SIG-M5 (cell line): Measurements from ENCODE around the gene DOCK8.
"Not testable (repeated sequence)": the region's sequence is repeated elsewhere in the genome, so short reads cannot be mapped to it uniquely, and the experiment has no call there.

Experiments
- DNase-seq: peaks from one replicate; lab custom pipeline; 2025; lab: John Stamatoyannopoulos, UW

Gene DOCK8

DNA sequence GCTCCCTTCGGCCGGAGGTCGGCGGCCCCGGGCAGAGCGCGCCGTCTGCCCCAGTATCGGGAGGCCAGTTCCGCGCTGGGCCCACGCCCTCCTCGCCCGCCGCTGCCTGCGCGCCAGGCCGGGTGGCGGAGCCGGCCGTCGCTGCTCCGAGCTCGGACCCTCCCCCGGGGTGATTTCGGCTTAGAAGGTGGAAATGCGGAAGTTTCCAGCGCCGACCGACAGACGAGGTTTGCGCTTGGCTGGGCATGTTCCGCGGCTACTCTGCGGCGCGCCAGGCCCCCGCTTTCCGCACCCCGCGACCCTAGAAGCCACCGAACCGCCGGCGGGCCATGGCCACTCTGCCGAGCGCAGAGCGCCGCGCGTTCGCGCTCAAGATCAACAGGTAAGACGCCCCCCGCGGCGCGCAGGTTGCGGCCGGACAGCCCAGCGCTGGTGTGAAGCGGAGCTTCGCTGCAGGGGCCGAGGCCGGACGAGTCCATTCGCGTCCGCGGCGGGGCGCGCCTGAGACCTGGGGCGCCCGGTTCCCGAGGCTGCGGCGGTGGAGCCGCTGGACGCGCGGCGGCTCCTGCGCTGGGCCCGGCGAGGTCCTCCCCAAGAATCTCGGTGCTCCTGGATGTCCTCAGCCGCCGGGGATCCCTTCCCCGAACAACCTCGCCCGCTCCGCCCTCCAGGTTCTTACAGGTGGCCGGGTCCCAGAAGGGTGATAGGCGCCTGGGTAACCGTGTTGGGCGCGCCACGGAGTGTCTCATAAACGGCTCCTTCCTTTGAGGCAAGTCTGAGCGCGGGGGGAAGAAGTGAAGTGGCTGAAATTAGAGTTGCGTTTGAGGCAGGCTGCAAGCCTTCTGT, at the start of gene DOCK8:
Gene DOCK8, plus strand, starts transcription at position 218 of the 846 bp plus-strand sequence. Its CDS starts 112 bp downstream, at position 330.
- peak; percentile 13 for DNase-seq

DNA sequence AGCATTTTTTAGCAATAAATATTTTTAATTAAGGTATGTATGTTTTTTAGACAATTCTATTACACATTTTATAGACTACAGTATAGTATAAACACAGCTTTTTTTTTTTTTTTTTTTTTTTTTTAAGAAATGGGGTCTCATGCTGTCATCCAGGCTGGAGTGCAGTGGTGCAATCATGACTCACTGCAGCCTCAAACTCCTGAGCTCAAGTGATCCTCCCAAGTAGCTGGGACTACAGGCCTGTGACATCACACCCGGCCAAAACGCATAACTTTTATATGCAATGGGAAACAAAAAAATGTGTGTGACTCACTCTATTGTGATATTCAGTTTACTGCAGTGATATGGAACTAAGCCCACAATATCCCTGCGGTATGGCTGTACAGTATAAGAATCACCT, 44.9 kb upstream of the DOCK8 start:
- DNase-seq, result not testable (repeated sequence)

DNA sequence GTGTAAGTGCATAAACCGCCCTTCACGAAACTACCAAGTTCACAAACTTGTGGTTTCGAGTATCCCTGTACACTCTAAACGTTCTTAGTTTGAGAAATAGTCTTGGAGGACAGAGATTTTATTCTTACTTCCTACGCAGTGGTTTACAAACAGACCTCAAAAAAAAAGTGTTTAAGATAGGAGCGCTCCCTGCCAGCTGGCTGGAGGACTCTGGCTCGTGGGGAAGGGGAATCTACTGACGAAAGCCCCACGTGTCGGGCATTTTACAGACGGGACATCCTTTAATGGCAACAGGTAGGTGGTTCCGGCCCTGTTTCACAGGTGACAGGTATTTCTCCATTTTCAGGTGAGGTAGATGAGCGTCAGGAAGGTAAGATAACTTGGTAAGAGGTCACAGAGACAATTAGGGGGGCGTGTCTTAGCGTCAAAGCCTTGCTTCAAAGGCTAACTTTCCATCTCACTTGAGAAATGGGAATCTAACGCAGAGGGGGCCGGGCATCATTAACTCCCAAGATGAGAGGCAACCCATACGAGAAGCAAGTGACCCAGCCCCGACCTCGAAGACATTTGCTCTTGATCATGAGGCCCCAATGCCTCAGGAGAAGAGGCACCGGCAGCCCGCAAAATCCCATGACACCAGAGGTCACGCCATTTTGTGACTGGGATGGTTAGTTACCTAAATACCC, 36.4 kb upstream of the DOCK8 start:
- DNase-seq, result not testable (repeated sequence)

DNA sequence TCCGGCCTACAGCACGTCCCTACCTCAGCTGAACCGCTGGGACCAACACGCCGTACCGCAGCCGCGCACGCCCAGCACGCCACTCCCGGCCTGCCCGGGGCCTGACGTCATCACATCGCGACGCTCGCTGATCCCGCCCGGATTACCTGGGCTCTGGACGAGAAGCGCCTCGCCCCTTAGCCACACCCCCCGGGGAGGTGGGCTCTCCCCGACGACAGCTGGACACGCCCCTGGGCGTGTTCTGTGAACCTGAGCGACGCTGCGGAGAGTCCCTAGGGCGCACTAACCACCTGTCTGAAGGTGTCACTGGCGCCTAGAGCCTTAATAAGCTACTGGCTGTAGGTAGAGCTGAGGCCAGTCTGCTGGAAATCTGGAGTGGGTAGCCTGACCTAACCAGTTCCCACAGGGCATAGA, 35.7 kb upstream of the DOCK8 start, which contains the start of gene ZNG1A:
Gene ZNG1A, minus strand, starts transcription at position 87 of the 414 bp plus-strand sequence. CDS start 87 bp downstream, outside the sequence.
- not testable (repeated sequence) for DNase-seq

DNA sequence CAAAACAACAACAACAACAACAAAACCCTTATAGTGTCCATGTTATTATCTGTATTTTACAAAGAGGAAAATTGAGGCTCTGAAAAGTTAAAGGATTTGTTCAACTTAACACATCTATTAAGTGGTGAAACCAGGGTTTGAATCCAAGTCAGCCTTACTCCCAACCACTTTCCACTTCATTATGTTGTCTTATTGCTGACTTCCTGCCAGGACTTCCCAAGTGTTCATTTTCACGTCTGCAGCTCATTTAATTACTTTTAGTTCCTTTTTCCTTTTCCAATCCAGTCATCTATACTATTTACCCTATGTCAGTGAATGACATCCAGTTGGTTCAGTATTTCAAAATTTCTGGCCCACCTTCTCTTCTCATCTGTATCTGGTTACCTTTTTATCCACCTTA, 15.1 kb upstream of the DOCK8 start:
- DNase-seq, result not testable (repeated sequence)

DNA sequence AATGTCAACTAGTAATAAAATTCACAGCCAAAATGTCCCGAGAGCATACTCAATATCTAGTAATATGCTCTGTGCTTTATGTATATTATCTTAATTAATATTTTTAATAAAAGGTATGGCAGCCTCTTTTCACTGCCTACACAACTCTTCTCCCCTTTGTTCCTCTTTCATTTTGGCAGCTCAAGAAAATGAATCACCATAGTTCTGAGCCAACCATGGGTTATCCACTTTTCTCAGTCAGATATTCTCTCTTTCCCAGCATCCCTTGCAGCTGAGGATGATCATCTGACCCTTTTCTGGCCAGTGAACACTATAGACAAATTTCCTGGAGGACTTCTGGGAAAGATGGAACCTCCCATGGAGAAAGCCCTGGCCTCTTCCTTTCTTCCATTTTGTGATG, 8.2 kb upstream of the DOCK8 start:
- no peak for DNase-seq

DNA sequence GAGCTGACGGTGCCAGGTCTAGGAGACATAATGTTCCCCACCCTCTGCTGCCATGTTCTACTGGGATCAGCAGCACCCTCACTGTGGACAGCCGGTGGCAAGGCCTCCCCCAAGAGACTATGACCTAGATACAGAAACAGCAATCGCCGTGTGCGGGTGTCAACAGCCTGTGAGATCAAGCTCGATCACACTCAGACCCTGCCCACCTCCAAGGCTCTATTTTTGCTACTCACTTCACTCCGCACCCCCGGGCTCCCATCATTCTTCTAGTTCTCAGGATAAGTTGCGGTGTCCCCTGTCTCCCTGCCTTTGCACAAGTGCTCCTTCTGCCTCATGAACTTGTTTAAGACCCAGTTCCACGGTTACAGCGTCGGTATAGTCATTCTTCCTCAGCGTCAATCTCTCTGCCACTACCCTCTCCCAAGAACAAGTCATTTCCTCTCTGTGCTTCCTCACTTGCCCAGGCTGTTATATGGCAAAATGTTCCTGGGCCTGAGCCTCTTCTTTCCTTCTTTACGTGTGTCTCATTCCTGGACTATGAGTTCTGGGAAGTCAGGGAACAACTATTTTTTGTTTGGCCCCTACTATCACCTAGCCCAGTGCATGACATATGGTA, 5.4 kb upstream of the DOCK8 start:
- DNase-seq, result no peak

DNA sequence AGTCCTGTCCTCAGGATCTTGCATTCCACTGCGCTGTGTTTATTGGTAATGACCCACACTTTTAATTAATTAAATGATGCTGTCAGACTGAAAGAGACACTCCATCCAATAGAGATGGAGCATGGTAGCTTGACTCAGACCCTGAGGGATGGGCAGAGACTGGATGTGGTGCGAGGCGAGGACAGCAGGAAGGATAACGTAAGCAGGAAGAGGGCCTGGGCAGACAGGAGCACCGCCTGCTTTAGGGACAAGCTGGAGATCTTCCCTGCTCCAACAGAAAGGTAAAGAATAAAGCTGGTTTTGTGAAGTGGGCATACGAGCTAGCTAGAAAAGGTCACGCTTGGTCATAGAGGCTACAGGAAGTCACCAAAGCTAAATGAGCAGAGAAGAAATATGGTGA, 3.6 kb upstream of the DOCK8 start:
- no peak for DNase-seq

DNA sequence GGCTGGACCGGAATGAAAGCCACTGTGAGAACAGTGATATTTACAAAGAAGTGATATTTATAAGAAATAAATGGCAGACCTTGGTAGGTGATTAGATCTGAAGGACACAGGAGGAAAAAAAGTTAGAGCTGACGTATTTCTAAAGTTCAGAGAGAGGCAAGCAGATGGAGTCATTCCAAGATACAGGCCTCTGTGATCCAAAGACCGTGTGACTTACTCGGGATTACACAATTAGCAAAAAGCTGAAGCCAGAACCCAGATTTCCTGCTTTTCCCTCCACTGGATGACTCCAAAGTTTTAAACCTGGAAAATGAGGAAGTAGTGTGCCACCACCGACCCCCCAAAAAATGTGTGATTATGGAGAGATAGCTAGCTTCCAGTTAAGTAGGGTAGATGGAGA, 3.1 kb upstream of the DOCK8 start:
- DNase-seq, result no peak

DNA sequence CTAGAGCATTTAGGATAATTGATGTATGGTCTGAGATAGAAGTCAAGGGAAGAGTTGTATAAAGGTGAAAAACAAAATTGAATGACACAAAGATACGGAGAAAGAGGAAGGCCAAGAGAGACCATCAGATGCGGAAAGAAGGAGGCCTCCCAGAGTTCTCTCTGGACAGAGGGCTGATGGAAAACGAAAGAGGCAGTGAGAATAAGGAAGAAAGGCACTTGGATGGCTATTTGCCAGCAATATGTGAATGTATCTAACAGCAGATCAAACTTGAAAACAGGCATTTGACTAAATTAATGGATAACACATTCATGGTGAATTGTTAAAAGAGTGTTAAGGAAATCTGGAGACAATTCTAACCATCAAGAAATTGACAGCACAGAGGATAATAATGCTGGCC, 2.4 kb upstream of the DOCK8 start:
- DNase-seq, result peak; percentile 6

DNA sequence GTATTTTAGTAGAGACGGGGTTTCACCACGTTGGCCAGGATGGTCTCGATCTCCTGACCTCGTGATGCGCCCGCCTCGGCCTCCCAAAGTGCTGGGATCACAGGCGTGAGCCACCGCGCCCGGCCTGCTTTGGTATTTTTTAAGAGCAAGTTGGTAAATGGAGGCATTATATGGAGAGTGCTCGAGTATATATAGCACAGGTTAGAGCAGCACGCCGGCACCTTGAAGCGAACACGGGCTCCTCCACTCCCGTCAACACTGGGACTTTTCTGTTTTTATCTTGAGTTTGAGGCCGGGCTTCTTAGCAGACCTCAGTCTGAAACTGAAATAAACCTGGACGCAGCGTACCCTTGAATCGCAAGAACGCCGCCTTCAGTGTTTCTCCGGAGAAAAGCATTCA, 764 bp upstream of the DOCK8 start:
- not testable (repeated sequence) for DNase-seq

DNA sequence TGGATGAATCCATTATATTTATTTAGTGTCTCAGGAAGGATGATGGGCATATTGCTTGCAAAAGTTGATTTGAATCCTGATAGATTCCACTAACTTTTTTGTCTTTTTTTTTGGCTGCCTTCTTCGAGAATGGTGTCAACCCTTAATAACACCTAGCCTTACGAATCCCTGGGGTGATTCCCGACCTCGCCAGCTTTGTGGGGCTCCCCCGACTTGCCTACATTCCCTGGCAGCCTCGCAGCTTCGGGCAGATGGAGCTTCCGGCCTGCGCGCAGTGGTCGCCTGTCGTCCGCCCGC, 366 bp upstream of the DOCK8 start:
- DNase-seq, result no peak

DNA sequence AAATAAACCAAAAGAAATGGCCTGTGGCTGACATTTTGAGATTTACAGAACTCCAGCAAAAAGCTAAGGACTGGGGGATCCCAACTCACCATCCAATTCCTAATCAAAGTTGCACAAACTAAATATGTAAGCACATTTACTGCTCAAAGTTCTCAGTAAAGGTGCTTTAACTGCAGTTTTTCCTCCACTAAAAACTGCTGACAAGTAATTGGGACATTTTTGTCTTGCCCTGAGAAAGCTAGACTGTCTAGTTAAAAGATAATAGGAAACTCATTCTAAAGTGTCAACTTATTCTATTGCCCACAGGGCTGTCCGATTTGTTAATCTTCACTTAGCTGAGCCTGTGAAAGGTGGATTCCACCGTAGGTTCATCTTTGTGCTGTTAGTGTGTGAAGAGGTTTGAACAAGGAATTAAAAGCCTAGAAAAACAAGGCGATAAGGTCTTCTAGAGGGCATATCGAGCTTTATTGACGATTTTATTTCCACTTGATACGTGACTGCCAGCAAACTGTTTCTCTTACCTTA, 1.0 kb downstream of the DOCK8 start:
- no peak for DNase-seq

DNA sequence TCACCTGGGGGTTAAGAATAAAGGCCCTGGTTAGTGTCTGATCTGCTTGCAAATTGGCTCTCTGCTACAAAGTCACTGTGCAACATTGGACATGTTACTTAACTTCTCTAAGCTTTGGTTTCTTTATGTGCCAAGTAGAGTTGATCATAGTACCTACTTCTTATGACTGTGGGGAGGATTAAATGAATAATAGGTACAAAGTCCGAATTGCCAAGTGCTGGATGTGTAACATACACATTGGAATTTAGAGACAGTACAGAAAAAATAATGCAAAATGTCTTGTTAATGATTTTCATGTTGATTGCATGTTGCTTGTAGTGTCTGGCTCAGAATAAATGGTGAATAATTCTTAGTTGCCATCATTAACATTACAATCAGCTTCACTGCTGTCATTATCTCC, 2.2 kb downstream of the DOCK8 start:
- no peak for DNase-seq

DNA sequence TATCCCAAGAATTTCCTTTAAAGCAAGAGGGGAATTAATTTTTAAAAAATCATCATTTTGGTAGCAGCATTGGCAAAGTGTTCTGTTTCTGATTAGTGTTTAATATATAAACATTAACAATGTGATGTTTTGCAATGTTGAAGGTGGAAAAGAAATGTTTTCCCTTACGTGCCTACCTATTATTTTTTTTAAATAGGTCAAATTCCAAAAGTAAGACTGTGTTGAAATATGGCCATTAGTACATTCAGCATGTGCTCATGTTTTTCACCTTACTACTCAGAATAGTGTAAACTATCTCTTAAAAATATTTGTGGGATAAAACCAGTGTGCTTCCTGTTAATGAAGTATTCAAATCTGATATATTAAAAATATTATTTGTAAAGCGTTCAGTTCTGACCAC, 3.3 kb downstream of the DOCK8 start:
- no peak for DNase-seq

DNA sequence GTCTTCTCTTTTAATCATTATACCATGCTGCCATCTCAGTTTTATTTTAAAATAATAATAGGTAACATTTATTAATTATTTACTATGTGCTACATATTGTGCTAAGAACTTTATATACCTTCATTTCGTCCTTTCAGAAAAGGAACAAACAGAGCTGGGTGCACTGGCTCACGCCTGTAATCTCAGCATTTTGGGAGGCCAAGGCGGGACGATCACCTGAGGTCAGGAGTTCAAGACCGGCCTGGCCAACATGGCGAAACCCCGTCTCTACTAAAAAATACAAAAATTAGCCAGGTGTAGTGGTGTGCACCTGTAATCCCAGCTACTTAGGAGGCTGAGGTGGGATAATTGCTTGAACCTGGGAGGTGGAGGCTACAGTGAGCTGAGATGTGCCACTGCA, 4.4 kb downstream of the DOCK8 start:
- DNase-seq, result not testable (repeated sequence)

DNA sequence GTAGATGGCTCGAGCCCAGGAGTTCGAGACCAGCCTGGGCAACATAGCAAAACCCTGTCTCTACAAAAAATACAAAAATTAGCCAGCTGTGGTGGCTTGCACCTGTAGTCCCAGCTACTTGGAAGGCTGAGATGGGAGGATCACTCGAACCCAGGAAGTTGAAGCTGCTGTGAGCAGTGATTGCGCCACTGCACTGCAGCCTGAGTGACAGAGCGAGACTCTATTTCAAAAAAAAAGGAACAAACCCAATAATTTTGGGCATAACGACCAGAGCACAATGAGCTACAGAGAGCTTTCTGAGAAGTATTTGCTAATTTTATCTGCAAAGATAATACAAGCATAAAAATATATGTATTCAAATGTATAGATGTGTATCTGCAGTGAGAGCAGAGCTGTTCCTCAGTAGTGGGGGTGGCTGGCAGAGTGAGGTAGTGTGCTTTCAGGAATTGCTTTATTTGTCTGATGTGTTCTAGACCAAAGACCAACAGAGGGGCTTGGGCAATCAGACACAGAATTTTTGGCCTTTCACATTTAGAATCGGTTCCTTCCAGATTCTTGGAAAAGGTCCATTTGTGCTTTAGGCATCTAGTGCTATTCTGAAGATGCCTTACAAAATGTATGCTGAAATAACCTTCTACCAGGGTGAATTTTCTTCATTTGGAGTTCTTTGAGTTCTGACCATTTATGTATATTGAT, 5.2 kb downstream of the DOCK8 start:
- DNase-seq, result no peak

DNA sequence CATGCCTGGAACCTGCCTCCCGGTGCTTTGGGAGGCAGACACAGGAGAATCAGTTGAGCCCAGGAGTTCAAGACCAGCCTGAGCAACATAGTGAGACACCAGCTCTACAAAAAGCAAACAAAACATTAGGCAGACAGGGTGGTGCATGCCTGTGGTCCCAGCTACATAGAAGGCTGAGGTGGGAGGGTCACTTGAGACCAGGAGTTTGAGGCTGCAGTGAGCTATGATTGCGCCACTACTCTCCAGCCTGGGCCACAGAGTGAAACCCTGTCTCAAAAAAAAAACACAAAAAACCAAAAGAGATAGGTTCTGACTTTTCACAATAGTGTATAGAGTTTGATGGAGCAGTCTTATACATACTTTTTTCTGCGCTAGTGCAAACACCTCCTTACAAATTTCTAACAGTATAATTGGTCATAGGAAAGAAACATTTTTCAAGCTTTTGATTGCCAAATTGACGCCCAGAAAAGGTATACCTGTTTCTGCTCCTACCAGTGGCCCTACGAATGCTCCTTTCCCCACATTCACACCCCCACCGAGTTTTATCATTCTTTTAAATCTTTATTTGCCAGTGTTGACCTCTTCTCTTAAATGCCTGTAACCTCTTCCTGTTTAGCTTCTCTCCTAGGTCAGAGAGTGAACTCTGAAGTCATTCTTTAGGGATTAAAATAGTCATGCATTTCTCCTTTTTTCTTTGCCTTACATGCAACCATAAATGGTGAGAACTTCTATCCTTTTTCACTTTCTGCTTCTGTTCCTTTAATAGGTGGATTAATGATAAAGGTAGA, 7.5 kb downstream of the DOCK8 start:
- DNase-seq, result peak; percentile 3

DNA sequence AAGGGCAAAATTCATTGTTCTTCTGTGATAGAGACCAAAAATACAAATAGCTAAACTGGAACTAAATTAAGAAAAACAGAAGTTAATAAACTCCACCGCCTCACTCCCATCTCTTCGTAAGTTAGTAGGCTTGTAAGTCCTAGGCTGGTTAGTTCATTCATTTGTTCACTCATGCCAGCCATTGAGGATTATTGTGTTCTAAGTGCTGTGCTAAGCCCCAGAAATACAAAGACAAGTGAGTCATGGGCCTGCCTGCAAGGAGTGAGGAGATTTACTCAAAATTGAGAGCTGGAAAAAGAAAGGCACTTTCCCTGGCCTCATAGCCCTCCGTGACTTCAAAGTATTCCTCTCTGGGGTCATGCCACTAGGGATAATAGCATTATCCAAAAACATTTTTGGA, 8.5 kb downstream of the DOCK8 start:
- DNase-seq, result no peak

DNA sequence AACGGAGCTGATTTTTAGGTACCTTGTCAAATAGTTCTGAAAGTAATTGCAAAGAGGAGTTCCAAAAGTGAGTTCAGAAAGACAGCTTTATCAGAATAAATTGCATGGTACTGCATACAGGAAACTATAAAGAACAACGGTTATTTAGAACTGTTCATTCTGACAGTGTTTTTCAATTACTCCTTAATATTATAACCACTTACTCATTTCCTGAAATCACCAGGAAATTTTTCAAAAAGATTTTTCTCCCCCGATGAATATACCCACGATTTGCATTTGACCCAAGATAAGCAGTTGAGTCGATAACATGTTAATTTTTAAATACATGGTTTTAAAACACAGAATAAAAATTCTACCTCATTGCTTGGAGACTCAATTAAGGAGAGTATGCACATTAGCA, 9.4 kb downstream of the DOCK8 start:
- DNase-seq, result no peak
